ENCODE measurements around the gene PALMD. TPM values are rescaled to one million over a fixed set of nuclear protein-coding genes. Genes with fewer than 3 reads are reported as not detected.

PALMD gene
- total RNA-seq, 1 donor from 2014 or later = 123 TPM

DNA sequence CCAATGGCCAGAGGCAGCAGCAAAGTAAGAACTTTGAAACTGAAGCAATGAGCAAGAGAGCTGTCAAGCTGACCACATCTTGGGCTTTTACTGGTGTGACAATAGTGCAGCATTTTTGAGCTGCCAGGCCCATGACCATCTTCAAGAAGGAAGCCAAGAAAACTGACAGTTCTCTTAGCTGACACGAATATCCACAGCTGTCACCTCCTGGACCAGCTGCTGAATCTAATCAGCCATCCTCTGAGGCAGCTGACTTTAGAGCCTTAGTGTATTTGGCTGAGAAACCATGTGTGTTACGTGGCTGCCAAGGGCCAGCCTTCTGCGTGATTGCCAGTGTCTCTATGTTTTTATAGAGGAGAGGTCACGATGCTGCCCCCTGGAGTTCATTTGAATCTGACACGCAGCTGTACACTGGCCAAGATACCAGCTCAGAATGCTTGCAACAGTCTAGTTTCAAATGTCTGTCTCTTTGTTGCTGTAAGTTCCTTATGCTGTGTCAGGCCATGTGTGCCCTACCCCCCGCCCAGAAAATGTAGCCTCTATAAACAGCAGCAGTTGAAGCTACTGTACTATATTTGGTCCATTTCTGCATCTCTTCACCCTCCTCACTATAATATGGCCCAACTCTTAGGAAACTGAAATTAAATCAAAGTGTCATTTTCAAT, 39.7 kb downstream of the PALMD start:
- Histone ChIP-seq H3K9me3 (replicated peaks) (no peaks in the 10 kb centered on the region), H3K27me3 (ENCODE audit: low read depth) (no peaks in the 10 kb centered on the region), H3K4me3 (no peak overlapping the region), H3K27ac (replicated peaks) (peak overlapping the region; percentile 78), H3K4me1 (peaks cover 64% of the 10 kb centered on the region), H3K36me3 (peaks cover 60% of the 10 kb centered on the region)
- peak; percentile 70 for DNase-seq
- intact Hi-C loops (cut with micrococcal nuclease) = no loop called here
- TF ChIP-seq, protein P1, sequence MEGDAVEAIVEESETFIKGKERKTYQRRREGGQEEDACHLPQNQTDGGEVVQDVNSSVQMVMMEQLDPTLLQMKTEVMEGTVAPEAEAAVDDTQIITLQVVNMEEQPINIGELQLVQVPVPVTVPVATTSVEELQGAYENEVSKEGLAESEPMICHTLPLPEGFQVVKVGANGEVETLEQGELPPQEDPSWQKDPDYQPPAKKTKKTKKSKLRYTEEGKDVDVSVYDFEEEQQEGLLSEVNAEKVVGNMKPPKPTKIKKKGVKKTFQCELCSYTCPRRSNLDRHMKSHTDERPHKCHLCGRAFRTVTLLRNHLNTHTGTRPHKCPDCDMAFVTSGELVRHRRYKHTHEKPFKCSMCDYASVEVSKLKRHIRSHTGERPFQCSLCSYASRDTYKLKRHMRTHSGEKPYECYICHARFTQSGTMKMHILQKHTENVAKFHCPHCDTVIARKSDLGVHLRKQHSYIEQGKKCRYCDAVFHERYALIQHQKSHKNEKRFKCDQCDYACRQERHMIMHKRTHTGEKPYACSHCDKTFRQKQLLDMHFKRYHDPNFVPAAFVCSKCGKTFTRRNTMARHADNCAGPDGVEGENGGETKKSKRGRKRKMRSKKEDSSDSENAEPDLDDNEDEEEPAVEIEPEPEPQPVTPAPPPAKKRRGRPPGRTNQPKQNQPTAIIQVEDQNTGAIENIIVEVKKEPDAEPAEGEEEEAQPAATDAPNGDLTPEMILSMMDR (IDR thresholded peaks at IDR 0.05; ENCODE audit: borderline replicate concordance) = peak; percentile 71

DNA sequence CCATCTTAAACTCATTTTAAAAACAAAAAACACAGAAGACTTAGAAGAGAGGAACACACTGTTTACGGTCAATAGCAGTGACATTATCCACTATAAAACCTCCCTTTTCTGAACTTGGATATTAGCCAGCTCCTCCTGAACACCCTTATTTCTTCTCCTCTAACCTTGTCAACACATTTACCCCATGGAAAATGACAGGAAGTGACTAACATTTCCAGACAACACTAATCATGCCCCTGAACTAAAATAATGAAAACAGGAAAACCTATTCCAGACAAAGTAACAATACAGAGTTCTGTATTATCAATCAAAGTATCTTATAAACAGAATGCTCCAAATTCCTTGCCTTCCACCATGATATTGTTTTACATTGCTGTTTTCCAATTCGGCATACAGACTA, 45.3 kb downstream of the PALMD start:
- intact Hi-C loops (cut with micrococcal nuclease) = no loop called here
- Histone ChIP-seq H3K27ac (replicated peaks) (peak overlapping the region; percentile 72), H3K36me3 (peaks cover 77% of the 10 kb centered on the region), H3K4me3 (no peak overlapping the region), H3K27me3 (ENCODE audit: low read depth) (no peaks in the 10 kb centered on the region), H3K4me1 (peaks cover 39% of the 10 kb centered on the region), H3K9me3 (replicated peaks) (no peaks in the 10 kb centered on the region)
- TF ChIP-seq, protein P1 (IDR thresholded peaks at IDR 0.05; ENCODE audit: borderline replicate concordance) = no peak
- DNase-seq = no peak

DNA sequence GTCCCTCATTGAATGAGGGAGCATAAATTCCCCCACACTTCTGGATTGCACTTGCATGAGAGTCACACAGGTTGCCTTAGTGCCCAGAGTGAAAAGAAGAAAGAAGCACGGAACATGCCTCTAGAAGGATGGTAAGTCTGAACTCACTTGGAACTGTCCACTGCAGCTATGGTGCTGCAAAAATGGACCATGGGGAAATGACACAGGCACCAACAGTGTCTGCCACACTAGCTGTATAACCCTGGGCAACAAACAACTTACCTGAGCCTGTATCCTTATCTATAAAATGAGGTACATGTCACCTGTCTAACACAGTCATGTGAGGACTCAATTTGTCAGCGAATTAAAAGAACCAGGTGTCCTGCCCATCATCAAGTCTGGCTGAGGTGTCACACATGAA, 50.7 kb downstream of the PALMD start:
- peaks cover 42% of the 10 kb centered on the region for H3K36me3 ChIP-seq
- DNase-seq = no peak
- H3K27me3 ChIP-seq (ENCODE audit: low read depth) = no peaks in the 10 kb centered on the region
- TF ChIP-seq, protein P1 (IDR thresholded peaks at IDR 0.05; ENCODE audit: borderline replicate concordance) = no peak
- H3K27ac ChIP-seq (replicated peaks) = peak overlapping the region; percentile 18
- intact Hi-C loops (cut with micrococcal nuclease) = no loop called here
- no peak overlapping the region for H3K4me3 ChIP-seq
- peaks cover 10% of the 10 kb centered on the region for H3K4me1 ChIP-seq
- H3K9me3 ChIP-seq (replicated peaks) = peaks cover 9% of the 10 kb centered on the region

DNA sequence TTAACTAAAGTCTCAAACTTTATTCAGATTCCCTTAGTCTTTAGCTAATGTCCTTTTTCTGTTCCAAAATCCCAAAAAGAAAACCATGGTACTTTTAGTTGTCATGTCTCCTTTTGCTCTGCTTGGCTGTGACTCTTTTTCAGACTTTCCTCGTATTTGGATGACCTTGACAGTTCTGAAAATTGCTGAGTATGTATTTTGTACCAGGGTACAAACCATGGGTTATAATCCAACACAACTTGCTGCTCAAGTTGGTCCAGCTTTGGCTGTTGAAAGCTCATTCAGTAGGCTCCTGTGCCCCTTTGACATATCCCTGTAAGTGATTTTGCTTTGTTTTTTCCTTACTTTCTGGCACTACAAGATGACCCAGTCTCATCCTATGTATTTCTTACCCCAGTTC, 51.7 kb downstream of the PALMD start:
- Histone ChIP-seq H3K9me3 (replicated peaks) (peaks cover 11% of the 10 kb centered on the region), H3K27ac (replicated peaks) (no peak overlapping the region), H3K36me3 (peaks cover 32% of the 10 kb centered on the region), H3K27me3 (ENCODE audit: low read depth) (no peaks in the 10 kb centered on the region), H3K4me1 (peaks cover 3% of the 10 kb centered on the region), H3K4me3 (no peak overlapping the region)
- TF ChIP-seq, protein P1 (IDR thresholded peaks at IDR 0.05; ENCODE audit: borderline replicate concordance) = no peak
- intact Hi-C loops (cut with micrococcal nuclease) = no loop called here
- no peak for DNase-seq

DNA sequence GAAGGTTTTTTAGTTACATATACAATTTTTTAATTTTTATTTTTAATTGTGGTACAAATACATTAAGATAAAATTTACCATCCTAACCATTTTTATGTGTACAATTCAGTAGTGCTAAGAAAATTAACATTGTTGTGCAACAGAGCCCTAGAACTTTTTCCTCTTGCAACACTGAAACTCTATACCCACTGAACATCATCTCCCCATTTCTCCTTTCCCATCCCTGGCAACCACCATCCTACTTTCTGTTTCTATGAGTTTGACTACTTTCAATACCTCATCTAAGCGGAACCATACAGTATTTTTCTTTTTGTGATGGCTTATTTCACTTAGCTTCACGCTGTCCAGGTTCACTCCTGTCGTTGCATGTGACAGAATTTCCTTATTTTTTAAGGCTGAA, 54.1 kb downstream of the PALMD start:
- no peak overlapping the region for H3K27ac ChIP-seq (replicated peaks)
- peaks cover under 1% of the 10 kb centered on the region for H3K4me1 ChIP-seq
- H3K9me3 ChIP-seq (replicated peaks) = peaks cover 11% of the 10 kb centered on the region
- H3K27me3 ChIP-seq (ENCODE audit: low read depth) = no peaks in the 10 kb centered on the region
- intact Hi-C loops (cut with micrococcal nuclease) = no loop called here
- peaks cover 8% of the 10 kb centered on the region for H3K36me3 ChIP-seq
- no peak for DNase-seq
- TF ChIP-seq, protein P1 (IDR thresholded peaks at IDR 0.05; ENCODE audit: borderline replicate concordance) = no peak
- no peak overlapping the region for H3K4me3 ChIP-seq
